Neural cell (in vitro differentiated cells): ENCODE measurements around the gene PTPN1. TPM values are rescaled to one million over a fixed set of nuclear protein-coding genes. Genes with fewer than 3 reads are reported as not detected.

Experiments used
- H2AFZ ChIP-seq: fragments of 200-600, 300-800 bp; sonication (generic), shearing (Covaris generic); 2 replicates; pipeline ENCODE4 v1.6.0; 2014; ENCODE audit warnings: low read depth, mild to moderate bottlenecking, antibody characterized with exemption, low read length, moderate library complexity
- H3F3A ChIP-seq: fragments of 200-600 bp; shearing (Covaris generic); 2 replicates; pipeline ENCODE4 v1.6.1; 2016; ENCODE audit warnings: mild to moderate bottlenecking, moderate library complexity, mixed read lengths, antibody characterized with exemption, low read length; ENCODE audit not compliant: insufficient read depth, poor library complexity, severe bottlenecking
- H3K27ac ChIP-seq: fragments of 200-600, 300-800 bp; sonication (generic), shearing (Covaris generic); 2 replicates; pipeline ENCODE4 v1.5.1; 2014; ENCODE audit warnings: mild to moderate bottlenecking, low read length, moderate library complexity
- H3K27me3 ChIP-seq: fragments of 300-800, 200-600 bp; sonication (generic), shearing (Covaris generic); 2 replicates; pipeline ENCODE4 v1.6.0; 2014; ENCODE audit warnings: mild to moderate bottlenecking, low read depth, low read length, moderate library complexity; ENCODE audit not compliant: insufficient read depth
- H3K36me3 ChIP-seq: fragments of 300-800, 200-600 bp; sonication (generic), shearing (Covaris generic); 2 replicates; pipeline ENCODE4 v1.5.1; 2014; ENCODE audit warnings: mild to moderate bottlenecking, antibody characterized with exemption, low read length, moderate library complexity; ENCODE audit not compliant: insufficient read depth
- H3K4me2 ChIP-seq: fragments of 300-800, 200-600 bp; sonication (generic), shearing (Covaris generic); 2 replicates; pipeline ENCODE4 v1.6.0; 2014; ENCODE audit warnings: mild to moderate bottlenecking, low read length
- H3K4me3 ChIP-seq: fragments of 300-800, 200-600 bp; sonication (generic), shearing (Covaris generic); 2 replicates; pipeline ENCODE4 v1.5.1; 2014; ENCODE audit warnings: mild to moderate bottlenecking, low read length, moderate library complexity
- H3K79me2 ChIP-seq: fragments of 200-600 bp; shearing (Covaris generic); replicated peaks from 2 replicates; pipeline ENCODE4 v1.6.0; 2014; ENCODE audit warnings: mild to moderate bottlenecking, low read length, moderate library complexity; ENCODE audit not compliant: insufficient read depth
- H3K9ac ChIP-seq: fragments of 300-800, 200-600 bp; sonication (generic), shearing (Covaris generic); 2 replicates; pipeline ENCODE4 v1.6.1; 2016; ENCODE audit warnings: mild to moderate bottlenecking, low read length, mixed read lengths
- H3K9me2 ChIP-seq: fragments of 200-600 bp; shearing (Covaris generic); 2 replicates; pipeline ENCODE4 v1.6.1; 2016; ENCODE audit warnings: mild to moderate bottlenecking, low read length, mixed read lengths; ENCODE audit not compliant: insufficient read depth
- H3K9me3 ChIP-seq: fragments of 200-600, 300-800 bp; sonication (generic), shearing (Covaris generic); 2 replicates; pipeline ENCODE4 v1.6.1; 2016; ENCODE audit warnings: mild to moderate bottlenecking, mixed run types, low read length, moderate library complexity, mixed read lengths
- H4K20me1 ChIP-seq: fragments of 200-600 bp; shearing (Covaris generic); 2 replicates; pipeline ENCODE4 v1.6.1; 2016; ENCODE audit warnings: mild to moderate bottlenecking, mixed run types; ENCODE audit not compliant: insufficient read depth
- CTCF ChIP-seq: fragments of 450-650 bp; IDR thresholded peaks from 2 replicates; pipeline ENCODE4 v1.5.1; 2014; ENCODE audit warnings: antibody characterized with exemption, mild to moderate bottlenecking, moderate library complexity; ENCODE audit not compliant: poor library complexity, severe bottlenecking
- EP300 ChIP-seq: fragments of 450-650 bp; conservative IDR thresholded peaks from 2 replicates; pipeline ENCODE4 v1.6.1; 2014; ENCODE audit warnings: antibody characterized with exemption, mild to moderate bottlenecking, moderate library complexity; ENCODE audit not compliant: poor library complexity, severe bottlenecking
- EZH2 ChIP-seq: fragments of 200-600, 300-800 bp; shearing (Covaris generic), sonication (generic); IDR thresholded peaks from 2 replicates; pipeline ENCODE4 v1.6.1; 2014; ENCODE audit warnings: antibody characterized with exemption, low read length, borderline replicate concordance, mild to moderate bottlenecking; ENCODE audit not compliant: insufficient read depth, poor library complexity, severe bottlenecking
- MXI1 ChIP-seq: fragments of 450-650 bp; conservative IDR thresholded peaks from 2 replicates; pipeline ENCODE4 v1.6.1; 2014; ENCODE audit warnings: antibody characterized with exemption, mild to moderate bottlenecking; ENCODE audit not compliant: poor library complexity, severe bottlenecking
- POLR2AphosphoS5 ChIP-seq: IDR thresholded peaks from 2 replicates; pipeline ENCODE4 v1.6.1; 2012
- RAD21 ChIP-seq: fragments of 450-650 bp; conservative IDR thresholded peaks from 2 replicates; pipeline ENCODE4 v1.6.1; 2014; ENCODE audit warnings: antibody characterized with exemption, mild to moderate bottlenecking, moderate library complexity
- SMC3 ChIP-seq: fragments of 450-650 bp; conservative IDR thresholded peaks from 2 replicates; pipeline ENCODE4 v1.6.1; 2014; ENCODE audit warnings: antibody characterized with exemption, mild to moderate bottlenecking, moderate library complexity; ENCODE audit not compliant: poor library complexity
- TAF1 ChIP-seq: IDR thresholded peaks from 2 replicates; pipeline ENCODE4 v1.6.1; 2012; ENCODE audit warnings: low read depth
- polyA plus RNA-seq: library from polyadenylated mRNA; depleted of rRNA; stranded (reverse); fragments of >200 nt; gene quantifications from 2 replicates; pipeline ENCODE4 v1.2.3, GENCODE V29; 2014
- TF ChIP-seq, protein P1 (sequence below): IDR thresholded peaks from 2 replicates; pipeline ENCODE4 v1.6.1; 2012; ENCODE audit warnings: borderline replicate concordance

The PTPN1 gene
- polyA plus RNA-seq, 1 donor from 2014 or later = 48.1 TPM

DNA sequence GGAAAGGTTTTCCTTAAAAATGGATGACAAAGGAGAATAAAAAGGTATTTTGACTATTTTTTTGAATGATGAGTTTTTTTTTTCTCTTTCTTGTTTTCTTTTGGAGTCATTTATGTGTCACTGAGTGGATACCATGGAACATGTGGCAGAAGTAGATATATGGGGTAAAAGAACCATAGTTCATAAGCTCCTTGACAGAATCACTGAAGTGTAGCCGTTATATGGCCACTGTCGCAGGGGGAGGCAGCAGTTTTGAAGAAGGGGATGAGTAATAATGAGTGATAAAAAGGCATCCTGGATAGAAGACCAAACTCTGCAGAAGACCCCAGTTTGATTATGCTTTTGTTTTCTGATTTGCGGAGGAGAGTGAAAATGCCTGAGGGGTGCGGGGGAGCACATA lies 15.5 kb downstream of the PTPN1 start:
- Histone ChIP-seq H3K79me2 (peaks cover 76% of the 10 kb centered on the region), H3F3A (no peaks in the 10 kb centered on the region), H4K20me1 (peaks cover 13% of the 10 kb centered on the region), H3K27ac (no peak overlapping the region), H3K9me3 (no peaks in the 10 kb centered on the region), H2AFZ (no peak overlapping the region), H3K4me2 (no peak overlapping the region), H3K27me3 (no peaks in the 10 kb centered on the region), H3K36me3 (no peaks in the 10 kb centered on the region), H3K4me3 (no peak overlapping the region), H3K9ac (no peak overlapping the region), H3K9me2 (no peaks in the 10 kb centered on the region)
- TF ChIP-seq CTCF (no peak), SMC3 (no peak), POLR2AphosphoS5 (no peak), EZH2 (no peak), MXI1 (no peak), RAD21 (no peak), EP300 (no peak), TAF1 (no peak)
- TF ChIP-seq, protein P1, sequence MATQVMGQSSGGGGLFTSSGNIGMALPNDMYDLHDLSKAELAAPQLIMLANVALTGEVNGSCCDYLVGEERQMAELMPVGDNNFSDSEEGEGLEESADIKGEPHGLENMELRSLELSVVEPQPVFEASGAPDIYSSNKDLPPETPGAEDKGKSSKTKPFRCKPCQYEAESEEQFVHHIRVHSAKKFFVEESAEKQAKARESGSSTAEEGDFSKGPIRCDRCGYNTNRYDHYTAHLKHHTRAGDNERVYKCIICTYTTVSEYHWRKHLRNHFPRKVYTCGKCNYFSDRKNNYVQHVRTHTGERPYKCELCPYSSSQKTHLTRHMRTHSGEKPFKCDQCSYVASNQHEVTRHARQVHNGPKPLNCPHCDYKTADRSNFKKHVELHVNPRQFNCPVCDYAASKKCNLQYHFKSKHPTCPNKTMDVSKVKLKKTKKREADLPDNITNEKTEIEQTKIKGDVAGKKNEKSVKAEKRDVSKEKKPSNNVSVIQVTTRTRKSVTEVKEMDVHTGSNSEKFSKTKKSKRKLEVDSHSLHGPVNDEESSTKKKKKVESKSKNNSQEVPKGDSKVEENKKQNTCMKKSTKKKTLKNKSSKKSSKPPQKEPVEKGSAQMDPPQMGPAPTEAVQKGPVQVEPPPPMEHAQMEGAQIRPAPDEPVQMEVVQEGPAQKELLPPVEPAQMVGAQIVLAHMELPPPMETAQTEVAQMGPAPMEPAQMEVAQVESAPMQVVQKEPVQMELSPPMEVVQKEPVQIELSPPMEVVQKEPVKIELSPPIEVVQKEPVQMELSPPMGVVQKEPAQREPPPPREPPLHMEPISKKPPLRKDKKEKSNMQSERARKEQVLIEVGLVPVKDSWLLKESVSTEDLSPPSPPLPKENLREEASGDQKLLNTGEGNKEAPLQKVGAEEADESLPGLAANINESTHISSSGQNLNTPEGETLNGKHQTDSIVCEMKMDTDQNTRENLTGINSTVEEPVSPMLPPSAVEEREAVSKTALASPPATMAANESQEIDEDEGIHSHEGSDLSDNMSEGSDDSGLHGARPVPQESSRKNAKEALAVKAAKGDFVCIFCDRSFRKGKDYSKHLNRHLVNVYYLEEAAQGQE = no peak

- Histone ChIP-seq H3K4me3 (no peak overlapping the region), H3K9me3 (no peaks in the 10 kb centered on the region), H3K27me3 (no peaks in the 10 kb centered on the region), H3K36me3 (no peaks in the 10 kb centered on the region), H3K79me2 (peaks cover 75% of the 10 kb centered on the region), H3K9ac (no peak overlapping the region), H2AFZ (no peak overlapping the region), H3K9me2 (no peaks in the 10 kb centered on the region), H3K4me2 (no peak overlapping the region), H3K27ac (no peak overlapping the region), H3F3A (no peaks in the 10 kb centered on the region), H4K20me1 (peaks cover 13% of the 10 kb centered on the region)
- no peak for TF ChIP-seq SMC3
- TF ChIP-seq EZH2 = no peak
- TF ChIP-seq TAF1 = no peak
- TF ChIP-seq, protein P1 = no peak
- no peak for TF ChIP-seq RAD21
- no peak for TF ChIP-seq CTCF
- TF ChIP-seq POLR2AphosphoS5 = no peak
- TF ChIP-seq MXI1 = no peak
- TF ChIP-seq EP300 = no peak
Observed at GRCh38 chr20:50526403-50526989, 16.3 kb downstream of the PTPN1 start.
